Measurements from ENCODE around the gene ADAM12. TPM values are rescaled to one million over a fixed set of nuclear protein-coding genes. Genes with fewer than 3 reads are reported as not detected.

The ADAM12 gene
- total RNA-seq, 1 experiment from 2014 or later: not detected

DNA sequence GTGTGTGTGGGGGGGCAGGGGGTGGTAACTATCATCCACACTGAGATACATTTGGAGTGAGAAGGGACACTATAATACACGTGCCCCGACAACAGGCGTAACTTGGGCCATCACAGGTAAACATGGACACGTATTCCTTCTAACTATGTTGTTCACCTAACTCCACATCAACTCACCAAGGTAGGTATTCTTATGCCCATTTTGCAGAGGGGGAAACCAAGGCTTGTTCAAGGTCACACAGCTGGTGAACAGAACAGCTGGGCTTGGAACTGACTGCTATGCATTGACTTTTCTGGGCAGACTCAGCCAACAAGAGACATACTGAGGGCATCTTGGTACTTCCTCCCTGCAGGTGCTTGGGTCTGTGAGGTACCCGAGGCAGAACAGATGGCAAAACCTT lies 170.1 kb downstream of the ADAM12 start (continued):
- no peak for TF ChIP-seq ELF1 (IDR thresholded peaks at IDR 0.05; ENCODE audit: borderline replicate concordance, low read depth)
- TF ChIP-seq YY1 (IDR thresholded peaks at IDR 0.05; ENCODE audit: extremely low read depth, insufficient replicate concordance, low read depth, low read length): no peak
- TF ChIP-seq ZNF274 (IDR thresholded peaks at IDR 0.05; ENCODE audit: low read depth, low read length): no peak
- no peak for TF ChIP-seq RAD21 (IDR thresholded peaks at IDR 0.05; ENCODE audit: low read depth)
- TF ChIP-seq JUND (IDR thresholded peaks at IDR 0.05): no peak
- TF ChIP-seq, protein P1, sequence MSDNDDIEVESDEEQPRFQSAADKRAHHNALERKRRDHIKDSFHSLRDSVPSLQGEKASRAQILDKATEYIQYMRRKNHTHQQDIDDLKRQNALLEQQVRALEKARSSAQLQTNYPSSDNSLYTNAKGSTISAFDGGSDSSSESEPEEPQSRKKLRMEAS (IDR thresholded peaks at IDR 0.05): no peak
- no peak for TF ChIP-seq ATF3 (IDR thresholded peaks at IDR 0.05)
- no peak for TF ChIP-seq POLR2A (IDR thresholded peaks at IDR 0.05; ENCODE audit: borderline replicate concordance, extremely low read depth, insufficient read depth, insufficient read length)

GRCh38 chr10:126216632-126216961 lies 171.7 kb downstream of the ADAM12 start:
- H2AFZ ChIP-seq (ENCODE audit: low read depth, low read length, poor library complexity, severe bottlenecking): no peak overlapping the region
- DNase-seq (ENCODE audit: low read depth, low spot score) (no peak), ATAC-seq (no peak)
- no peak overlapping the region for H3K27ac ChIP-seq (ENCODE audit: low read depth, low read length)
- no peaks in the 10 kb centered on the region for H4K20me1 ChIP-seq (ENCODE audit: insufficient read depth)
- intact Hi-C loops (cut with micrococcal nuclease): no loop called here
- H3K4me2 ChIP-seq (ENCODE audit: low read length): no peak overlapping the region
- ChIA-PET RAD21 (ENCODE audit: low non-redundant PET in 1 of 2, low total read pairs in 2 of 2, uncharacterized antibody in 2 of 2, unreplicated experiment in 2 of 2) (no interaction called here), POLR2A (no interaction called here), CTCF (no interaction called here)
- H3K4me3 ChIP-seq (replicated peaks in 1 of 2; ENCODE audit: low read depth in 1 of 2, low read length in 2 of 2): no peak overlapping the region
- no peaks in the 10 kb centered on the region for H3K4me1 ChIP-seq (ENCODE audit: control insufficient read depth in 1 of 2, insufficient read depth in 2 of 2, low read length in 2 of 2)
- peaks cover 31% of the 10 kb centered on the region for H3K27me3 ChIP-seq (ENCODE audit: insufficient read depth, low read length)
- H3K9me3 ChIP-seq (ENCODE audit: control insufficient read depth in 1 of 2, insufficient read depth in 1 of 2, low read depth in 1 of 2, low read length in 2 of 2): no peaks in the 10 kb centered on the region
- no peaks in the 10 kb centered on the region for H3K36me3 ChIP-seq (ENCODE audit: control insufficient read depth in 1 of 2, insufficient read depth in 2 of 2, low read length in 2 of 2)
- no peaks in the 10 kb centered on the region for H3K79me2 ChIP-seq (ENCODE audit: insufficient read depth, low read length)
- TF ChIP-seq CEBPB (IDR thresholded peaks at IDR 0.05; ENCODE audit: low read depth) (no peak), POLR2A (IDR thresholded peaks at IDR 0.05; ENCODE audit: borderline replicate concordance, extremely low read depth, insufficient read depth, insufficient read length) (no peak), JUND (IDR thresholded peaks at IDR 0.05) (no peak), FOSL1 (IDR thresholded peaks at IDR 0.05; ENCODE audit: low read depth) (no peak), ZFX (IDR thresholded peaks at IDR 0.05) (no peak), ZBTB33 (IDR thresholded peaks at IDR 0.05; ENCODE audit: extremely low read depth, insufficient replicate concordance, low read length) (no peak), POLR2AphosphoS5 (IDR thresholded peaks at IDR 0.05; ENCODE audit: low read depth, low read length) (no peak), ATF3 (IDR thresholded peaks at IDR 0.05) (no peak)
- no peaks in the 10 kb centered on the region for H3K9me2 ChIP-seq (ENCODE audit: insufficient read depth)
- no TSS peak for BruUV-seq (replicated peaks)
- no peak overlapping the region for H3K9ac ChIP-seq (ENCODE audit: low read length)
